Spleen (tissue), 11 donors: ENCODE measurements around the gene HMGB1. TPM values are rescaled to one million over a fixed set of nuclear protein-coding genes. Genes with fewer than 3 reads are reported as not detected.

ENCODE experiments used
- DNase-seq: peaks from one replicate; pipeline ENCODE4 v3.0.0-alpha.2; 2020
- H3K27ac ChIP-seq, 8 donors: fragments of 200-600 bp; sonication (generic) in 7 of 8; 1 replicate in 4 of 8; 2 replicates in 4 of 8; pipeline versions ENCODE4 v1.5.0 to v1.8.0; 2016 to 2021; ENCODE audit warnings: inconsistent platforms in 4 of 8, mild to moderate bottlenecking in 4 of 8, moderate library complexity in 1 of 8
- H3K27me3 ChIP-seq, 7 donors: fragments of 200-600 bp; sonication (generic) in 6 of 7; replicated peaks in 1 of 7; 1 replicate in 4 of 7; 2 replicates in 3 of 7; pipeline versions ENCODE4 v1.5.0 to v1.8.0; 2016 to 2021; ENCODE audit warnings: inconsistent platforms in 3 of 7, mild to moderate bottlenecking in 1 of 7
- H3K36me3 ChIP-seq, 6 donors: fragments of 200-600 bp; sonication (generic) in 5 of 6; 1 replicate in 4 of 6; 2 replicates in 2 of 6; pipeline versions ENCODE4 v1.5.0 to v1.8.0; 2016 to 2021; ENCODE audit warnings: inconsistent platforms in 2 of 6
- H3K4me1 ChIP-seq, 6 donors: fragments of 200-600 bp; sonication (generic) in 5 of 6; 1 replicate in 3 of 6; 2 replicates in 3 of 6; pipeline versions ENCODE4 v1.5.0 to v1.8.0; 2016 to 2021; ENCODE audit warnings: inconsistent platforms in 3 of 6
- H3K4me3 ChIP-seq, 8 donors: fragments of 200-600 bp; sonication (generic) in 7 of 8; 1 replicate in 4 of 8; 2 replicates in 4 of 8; pipeline versions ENCODE4 v1.5.0 to v1.8.0; 2016 to 2021; ENCODE audit warnings: inconsistent platforms in 4 of 8, mild to moderate bottlenecking in 4 of 8, moderate library complexity in 2 of 8
- H3K9me3 ChIP-seq, 8 donors: fragments of 200-600 bp; sonication (generic) in 7 of 8; 1 replicate in 4 of 8; 2 replicates in 4 of 8; pipeline versions ENCODE4 v1.5.0 to v1.8.0; 2016 to 2021; ENCODE audit warnings: inconsistent platforms in 4 of 8
- CTCF ChIP-seq, 11 experiments: fragments of 200-600 bp in 7 of 11; fragments of 450-650 bp in 4 of 11; sonication (generic) in 4 of 11; IDR thresholded peaks in 8 of 11; conservative IDR thresholded peaks in 3 of 11; 1 replicate in 7 of 11; 2 replicates in 4 of 11; pipeline versions ENCODE4 v1.4.0 to v1.8.0; 2016 to 2021; ENCODE audit warnings: antibody characterized with exemption in 11 of 11, inconsistent platforms in 4 of 11, mild to moderate bottlenecking in 1 of 11
- POLR2A ChIP-seq, 3 donors: fragments of 450-650 bp; IDR thresholded peaks; one replicate each; pipeline ENCODE4 v1.5.1; 2017; ENCODE audit warnings: antibody characterized with exemption in 3 of 3, mild to moderate bottlenecking in 1 of 3
- POLR2AphosphoS5 ChIP-seq, 3 donors: sonication (generic); formaldehyde crosslinking; IDR thresholded peaks; one replicate each; pipeline ENCODE4 v1.5.1; 2017; ENCODE audit warnings: antibody characterized with exemption in 3 of 3
- WGBS, 5 donors: extraction: QIAGEN DNeasy Blood & Tissue Kit in 3 of 5; methylation state at CpG; one replicate each; pipeline versions ENCODE4 v1.1.5 to v1.1.7; 2013 to 2018; 5-methylcytosine and 5-hydroxymethylcytosine counted together
- intact Hi-C: fragments of 100-400 bp; cut with DNase I; formaldehyde crosslinking; loops from one replicate; pipeline ENCODE4 v1.15.0; 2023; ENCODE audit warnings: low total_unique reads
- polyA plus RNA-seq, 3 donors: library from polyadenylated mRNA; stranded (reverse); fragments of 200-250 nt; gene quantifications; one replicate each; pipeline ENCODE4 v1.2.1, GENCODE V29; 2013
- total RNA-seq, 7 donors: library from RNA; depleted of rRNA in 3 of 7; stranded (reverse); fragments of >200 nt in 3 of 7; fragmentation: NEBNext Ultra II Directional in 4 of 7; extraction: Animal tissue kit (Norgen Biotek cat#: 25700) in 4 of 7; gene quantifications; one replicate each; pipeline versions ENCODE4 v1.1.0 to v1.2.1, GENCODE V29; 2016 to 2021
- donor health status: healthy with polysubstance abuse.
- donor health status: DM: no; HTN: no; CAD: no; lungs with moderate emphysema.
- donor health status: DM: no; HTN: no; CAD: no.
- donor health status: Bipolar disorder and iron deficiency.
- donor health status: healthy.
- donor health status: DM: no; HTN: no; CAD: no.
- donor health status: DM: yes; HTN: yes; CAD: no.

The HMGB1 gene
- total and polyA plus RNA-seq, 10 donors, result 221 to 528 (median 308) TPM

GRCh38 chr13:30406779-30407416 is 58.8 kb downstream of the HMGB1 start:
- Histone ChIP-seq H3K27me3 (no peaks in the 10 kb centered on the region), H3K36me3 (no peaks in the 10 kb centered on the region), H3K9me3 (no peaks in the 10 kb centered on the region), H3K4me3 (no peak overlapping the region), H3K4me1 (peaks cover 8 to 38% (median 18%) of the 10 kb centered on the region in 6 donors), H3K27ac (no peak overlapping the region)
- intact Hi-C loops, result no loop called here
- DNase-seq, result no peak
- 85 to 88% (median 86%) methylated on average over 8 of the region's 8 CpGs for WGBS, 5 donors
- TF ChIP-seq CTCF (IDR thresholded peaks at IDR 0.05 in 8 of 11, conservative IDR thresholded peaks at IDR 0.05 in 3 of 11) (no peak), POLR2A (IDR thresholded peaks at IDR 0.05) (no peak), POLR2AphosphoS5 (IDR thresholded peaks at IDR 0.05) (no peak)

Other genes starting within 250 kb of the HMGB1 start
- gene KATNAL1, start 158.4 kb downstream of the HMGB1 start, total RNA-seq, result 10 to 100 TPM in 5 of 7 donors, 1 to 10 TPM in 2; 7.1 to 17.6 (median 11.1) TPM
- gene KATNAL1, start 158.4 kb downstream of the HMGB1 start, polyA plus RNA-seq, result 1 to 10 TPM in 2 of 3 donors, under 1 TPM in 1; 0.78 to 2.0 (median 1.9) TPM
- not detected for gene UBE2L5, start 43.4 kb downstream of the HMGB1 start, total RNA-seq
- under 1 TPM in 1 of 3 donors, not detected in 2; 0.05 TPM for gene UBE2L5, start 43.4 kb downstream of the HMGB1 start, polyA plus RNA-seq
- gene USPL1, start 152.0 kb upstream of the HMGB1 start, total RNA-seq, result 10 to 100 TPM; 21.0 to 42.2 (median 27.9) TPM
- gene USPL1, start 152.0 kb upstream of the HMGB1 start, polyA plus RNA-seq, result 10 to 100 TPM; 11.7 to 15.2 (median 15.1) TPM